Endodermal cell (in vitro differentiated cells): Measurements from ENCODE around the gene CIBAR2. TPM values are rescaled to one million over a fixed set of nuclear protein-coding genes. Genes with fewer than 3 reads are reported as not detected.

Source experiments
- DNase-seq: peaks from one replicate; pipeline ENCODE4 v3.0.0-alpha.2; 2017
- H3K27ac ChIP-seq: 2 replicates; pipeline ENCODE4 v1.5.1; 2013; ENCODE audit warnings: mild to moderate bottlenecking, low read depth, low read length, moderate library complexity
- H3K27me3 ChIP-seq: 2 replicates; pipeline ENCODE4 v1.6.1; 2013; ENCODE audit warnings: mild to moderate bottlenecking, low read length, moderate library complexity; ENCODE audit not compliant: insufficient read depth, control insufficient read depth, poor library complexity, severe bottlenecking
- H3K36me3 ChIP-seq: 2 replicates; pipeline ENCODE4 v1.7.0; 2013; ENCODE audit warnings: mild to moderate bottlenecking, low read length, moderate library complexity; ENCODE audit not compliant: control insufficient read depth, insufficient read depth
- H3K4me1 ChIP-seq: one replicate; pipeline ENCODE4 v1.7.0; 2013; ENCODE audit warnings: low read length; ENCODE audit not compliant: control insufficient read depth, insufficient read depth
- H3K4me3 ChIP-seq: 2 replicates; pipeline ENCODE4 v1.5.1; 2013; ENCODE audit warnings: mild to moderate bottlenecking, low read length, moderate library complexity
- H3K9ac ChIP-seq: 2 replicates; pipeline ENCODE4 v1.6.1; 2013; ENCODE audit warnings: mild to moderate bottlenecking, low read length, moderate library complexity; ENCODE audit not compliant: poor library complexity, severe bottlenecking; ENCODE audit errors: extremely low read depth
- H3K9me3 ChIP-seq: 2 replicates; pipeline ENCODE4 v1.6.1; 2013; ENCODE audit warnings: mild to moderate bottlenecking, low read length, moderate library complexity; ENCODE audit not compliant: control insufficient read depth
- H3K27ac Mint-ChIP-seq: 2 replicates; pipeline ENCODE4 v1.8.0; 2020; ENCODE audit warnings: mixed read lengths
- H3K27me3 Mint-ChIP-seq: 2 replicates; pipeline ENCODE4 v1.8.0; 2021; ENCODE audit warnings: mild to moderate bottlenecking, mixed read lengths; ENCODE audit not compliant: insufficient read depth
- H3K36me3 Mint-ChIP-seq: 2 replicates; pipeline ENCODE4 v1.8.0; 2020; ENCODE audit warnings: low read depth, mixed read lengths
- H3K4me1 Mint-ChIP-seq: 2 replicates; pipeline ENCODE4 v1.8.0; 2020; ENCODE audit warnings: mixed read lengths
- H3K4me3 Mint-ChIP-seq: 2 replicates; pipeline ENCODE4 v1.8.0; 2020; ENCODE audit warnings: mild to moderate bottlenecking, moderate library complexity, mixed read lengths
- H3K9me3 Mint-ChIP-seq: 2 replicates; pipeline ENCODE4 v1.8.0; 2020; ENCODE audit warnings: mild to moderate bottlenecking, mixed read lengths
- CTCF ChIP-seq: fragments of 200-600 bp; sonication (generic); conservative IDR thresholded peaks from 2 replicates; pipeline ENCODE4 v1.5.0; 2021; ENCODE audit warnings: antibody characterized with exemption, mild to moderate bottlenecking
- WGBS, 2 experiments: methylation state at CpG; one replicate each; pipeline versions ENCODE4 v1.1.5 to v1.1.7; 2013; ENCODE audit warnings: missing lambda C conversion rate in 2 of 2, mixed read lengths in 1 of 2; ENCODE audit not compliant: insufficient coverage in 1 of 2, insufficient read length in 1 of 2; 5-methylcytosine and 5-hydroxymethylcytosine counted together
- total RNA-seq, 2 donors: library from RNA; stranded (reverse); fragmentation: NEBNext Ultra II Directional in 1 of 2; extraction: Animal tissue kit (Norgen Biotek cat#: 25700) in 1 of 2; gene quantifications; 2 replicates in 1 of 2; 3 replicates in 1 of 2; pipeline ENCODE4 v1.2.1, GENCODE V29; 2021

CIBAR2 gene
- total RNA-seq, 2 donors from 2014 or later: not detected

- no peak for DNase-seq
- H3K9ac ChIP-seq: no peak overlapping the region
- peaks cover 9% of the 10 kb centered on the region for H3K4me1 ChIP-seq
- TF ChIP-seq CTCF: no peak
- Mint-ChIP-seq H3K4me1 (peaks cover 24% of the 10 kb centered on the region), H3K9me3 (no peaks in the 10 kb centered on the region), H3K27me3 (no peaks in the 10 kb centered on the region), H3K4me3 (no peak overlapping the region), H3K36me3 (no peaks in the 10 kb centered on the region), H3K27ac (no peak overlapping the region)
- H3K27me3 ChIP-seq: no peaks in the 10 kb centered on the region
- H3K36me3 ChIP-seq: no peaks in the 10 kb centered on the region
- no peaks in the 10 kb centered on the region for H3K9me3 ChIP-seq
- H3K4me3 ChIP-seq: no peak overlapping the region
- 92 to 95% methylated on average over 7 of the region's 7 CpGs for WGBS, 2 experiments
- no peak overlapping the region for H3K27ac ChIP-seq
Observed at GRCh38 chr16:85057948-85058347, 54.3 kb downstream of the CIBAR2 start.

GRCh38 chr16:85057212-85057889, 54.9 kb downstream of the CIBAR2 start:
- peak; percentile 80 for DNase-seq
- H3K4me1 Mint-ChIP-seq: peaks cover 18% of the 10 kb centered on the region
- Histone ChIP-seq H3K36me3 (no peaks in the 10 kb centered on the region), H3K27me3 (no peaks in the 10 kb centered on the region), H3K4me1 (peaks cover 9% of the 10 kb centered on the region), H3K4me3 (no peak overlapping the region), H3K9me3 (no peaks in the 10 kb centered on the region), H3K9ac (no peak overlapping the region), H3K27ac (no peak overlapping the region)
- H3K36me3 Mint-ChIP-seq: no peaks in the 10 kb centered on the region
- no peaks in the 10 kb centered on the region for H3K9me3 Mint-ChIP-seq
- 95 to 96% methylated on average over 7 to 9 of the region's 9 CpGs for WGBS, 2 experiments
- no peak overlapping the region for H3K27ac Mint-ChIP-seq
- peak; percentile 71 for TF ChIP-seq CTCF
- H3K27me3 Mint-ChIP-seq: no peaks in the 10 kb centered on the region
- H3K4me3 Mint-ChIP-seq: no peak overlapping the region

- H3K36me3 Mint-ChIP-seq: no peaks in the 10 kb centered on the region
- H3K9me3 Mint-ChIP-seq: no peaks in the 10 kb centered on the region
- Histone ChIP-seq H3K4me1 (peaks cover 9% of the 10 kb centered on the region), H3K4me3 (no peak overlapping the region), H3K36me3 (no peaks in the 10 kb centered on the region), H3K27me3 (no peaks in the 10 kb centered on the region), H3K9ac (no peak overlapping the region), H3K9me3 (no peaks in the 10 kb centered on the region), H3K27ac (no peak overlapping the region)
- peak; percentile 64 for TF ChIP-seq CTCF
- 75 to 82% methylated on average over 11 to 16 of the region's 16 CpGs for WGBS, 2 experiments
- no peaks in the 10 kb centered on the region for H3K27me3 Mint-ChIP-seq
- H3K27ac Mint-ChIP-seq: peak overlapping the region; percentile 22
- peak; percentile 76 for DNase-seq
- H3K4me1 Mint-ChIP-seq: peaks cover 12% of the 10 kb centered on the region
- H3K4me3 Mint-ChIP-seq: no peak overlapping the region
Observed at GRCh38 chr16:85056211-85056748, 56.0 kb downstream of the CIBAR2 start.
